ENCODE measurements around the gene CNTN2.

The CNTN2 gene

DNA sequence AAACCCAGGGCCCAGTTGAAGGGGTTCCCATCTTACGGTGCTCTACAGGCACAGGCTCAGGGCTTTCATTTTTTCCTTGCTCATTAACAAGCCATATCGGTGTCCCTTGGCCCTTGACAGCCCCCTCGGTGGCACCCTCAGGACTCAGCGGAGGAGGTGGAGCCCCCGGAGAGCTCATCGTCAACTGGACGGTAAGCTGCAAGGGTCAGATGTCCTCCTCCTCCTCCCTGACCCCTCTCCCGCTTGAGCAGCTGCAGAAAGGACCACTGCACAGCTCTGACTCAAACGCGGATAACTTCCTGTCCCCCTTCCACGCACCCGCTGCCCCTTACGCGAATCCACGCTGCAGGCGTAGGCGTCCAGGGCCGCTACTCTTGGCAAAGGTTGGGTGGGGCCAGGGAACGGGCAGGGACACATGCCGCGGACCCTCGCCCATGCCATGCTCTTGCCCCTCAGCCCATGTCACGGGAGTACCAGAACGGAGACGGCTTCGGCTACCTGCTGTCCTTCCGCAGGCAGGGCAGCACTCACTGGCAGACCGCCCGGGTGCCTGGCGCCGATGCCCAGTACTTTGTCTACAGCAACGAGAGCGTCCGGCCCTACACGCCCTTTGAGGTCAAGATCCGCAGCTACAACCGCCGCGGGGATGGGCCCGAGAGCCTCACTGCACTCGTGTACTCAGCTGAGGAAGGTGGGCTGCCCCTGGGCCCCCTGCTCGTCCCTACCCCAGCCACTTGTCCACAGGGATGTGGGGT is 26.5 kb downstream of the CNTN2 start:
- H3K4me3 Mint-ChIP-seq: no peak overlapping the region
- H3K9me3 Mint-ChIP-seq (ENCODE audit: low read depth): no peaks in the 10 kb centered on the region
- H3K27ac Mint-ChIP-seq: no peak overlapping the region
- H3K36me3 Mint-ChIP-seq: no peaks in the 10 kb centered on the region
- no peaks in the 10 kb centered on the region for H3K27me3 Mint-ChIP-seq
- H3K4me1 Mint-ChIP-seq (ENCODE audit: low read depth): no peaks in the 10 kb centered on the region

DNA sequence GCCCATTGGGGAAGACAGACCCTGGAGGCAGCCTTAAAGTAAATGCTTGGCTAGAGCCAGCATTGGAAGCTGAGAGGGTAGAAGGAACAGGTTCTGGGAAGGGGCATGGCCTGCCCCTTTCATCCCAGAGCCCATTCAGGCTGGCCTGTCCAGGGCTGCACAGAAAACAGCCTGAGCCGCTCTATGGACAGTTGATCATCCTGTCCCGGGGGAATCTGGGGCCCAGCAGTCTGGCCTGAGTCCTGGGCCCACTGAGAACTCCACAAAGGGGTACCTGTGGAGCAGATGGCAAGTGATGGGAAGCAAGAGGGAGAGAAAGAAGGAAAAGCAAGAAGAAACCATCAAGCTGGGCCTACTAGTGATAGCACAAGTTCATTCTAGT is 28.0 kb downstream of the CNTN2 start:
- Mint-ChIP-seq H3K27ac (no peak overlapping the region), H3K36me3 (no peaks in the 10 kb centered on the region), H3K4me3 (no peak overlapping the region), H3K27me3 (no peaks in the 10 kb centered on the region), H3K9me3 (ENCODE audit: low read depth) (no peaks in the 10 kb centered on the region), H3K4me1 (ENCODE audit: low read depth) (no peaks in the 10 kb centered on the region)

DNA sequence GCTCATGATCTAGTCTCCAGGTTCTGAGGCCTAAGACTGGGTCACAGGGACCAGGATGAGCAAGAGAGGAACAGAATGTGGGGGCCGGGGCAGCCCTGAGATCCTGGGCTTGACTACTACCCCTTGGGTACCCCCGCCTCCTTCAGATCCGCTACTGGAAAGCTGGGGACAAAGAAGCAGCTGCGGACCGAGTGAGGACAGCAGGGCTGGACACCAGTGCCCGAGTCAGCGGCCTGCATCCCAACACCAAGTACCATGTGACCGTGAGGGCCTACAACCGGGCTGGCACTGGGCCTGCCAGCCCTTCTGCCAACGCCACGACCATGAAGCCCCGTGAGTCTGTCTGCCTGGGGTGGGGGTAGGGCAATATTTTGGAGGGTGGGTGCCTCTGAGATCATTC is 28.8 kb downstream of the CNTN2 start:
- Mint-ChIP-seq H3K27ac (no peak overlapping the region), H3K27me3 (no peaks in the 10 kb centered on the region), H3K9me3 (ENCODE audit: low read depth) (no peaks in the 10 kb centered on the region), H3K36me3 (no peaks in the 10 kb centered on the region), H3K4me3 (no peak overlapping the region), H3K4me1 (ENCODE audit: low read depth) (no peaks in the 10 kb centered on the region)

DNA sequence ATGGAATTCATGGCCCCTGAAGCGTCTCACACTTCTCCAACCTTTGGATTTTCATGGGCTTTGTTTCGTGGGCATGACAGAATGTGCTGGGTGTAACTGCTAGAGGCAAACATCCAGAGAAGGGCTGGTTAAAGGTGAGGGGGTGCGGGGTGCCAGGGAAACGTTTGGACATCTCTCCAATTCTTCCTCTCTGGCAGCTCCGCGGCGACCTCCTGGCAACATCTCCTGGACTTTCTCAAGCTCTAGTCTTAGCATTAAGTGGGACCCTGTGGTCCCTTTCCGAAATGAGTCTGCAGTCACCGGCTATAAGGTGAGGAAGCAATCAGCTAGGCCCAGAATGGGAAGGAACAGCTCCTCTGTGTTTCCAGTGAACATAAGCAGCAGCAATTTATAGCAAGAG is 29.3 kb downstream of the CNTN2 start:
- no peaks in the 10 kb centered on the region for H3K27me3 Mint-ChIP-seq
- no peaks in the 10 kb centered on the region for H3K4me1 Mint-ChIP-seq (ENCODE audit: low read depth)
- no peaks in the 10 kb centered on the region for H3K9me3 Mint-ChIP-seq (ENCODE audit: low read depth)
- no peak overlapping the region for H3K4me3 Mint-ChIP-seq
- H3K27ac Mint-ChIP-seq: no peak overlapping the region
- H3K36me3 Mint-ChIP-seq: no peaks in the 10 kb centered on the region

DNA sequence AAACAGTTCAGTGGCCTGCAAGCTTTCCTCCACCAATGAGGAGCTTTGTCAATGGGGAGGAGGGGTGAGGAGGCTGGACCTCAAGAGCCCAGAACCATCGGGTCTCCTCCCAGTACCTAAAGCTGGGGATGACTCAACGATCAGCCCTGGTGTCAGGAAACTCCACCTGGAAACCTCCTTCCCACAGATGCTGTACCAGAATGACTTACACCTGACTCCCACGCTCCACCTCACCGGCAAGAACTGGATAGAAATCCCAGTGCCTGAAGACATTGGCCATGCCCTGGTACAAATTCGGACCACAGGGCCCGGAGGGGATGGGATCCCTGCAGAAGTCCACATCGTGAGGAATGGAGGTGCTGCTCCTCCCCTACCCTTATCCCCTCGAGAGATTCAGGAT is 29.9 kb downstream of the CNTN2 start:
- Mint-ChIP-seq H3K9me3 (ENCODE audit: low read depth) (no peaks in the 10 kb centered on the region), H3K4me3 (no peak overlapping the region), H3K36me3 (no peaks in the 10 kb centered on the region), H3K27ac (no peak overlapping the region), H3K27me3 (no peaks in the 10 kb centered on the region), H3K4me1 (ENCODE audit: low read depth) (no peaks in the 10 kb centered on the region)

DNA sequence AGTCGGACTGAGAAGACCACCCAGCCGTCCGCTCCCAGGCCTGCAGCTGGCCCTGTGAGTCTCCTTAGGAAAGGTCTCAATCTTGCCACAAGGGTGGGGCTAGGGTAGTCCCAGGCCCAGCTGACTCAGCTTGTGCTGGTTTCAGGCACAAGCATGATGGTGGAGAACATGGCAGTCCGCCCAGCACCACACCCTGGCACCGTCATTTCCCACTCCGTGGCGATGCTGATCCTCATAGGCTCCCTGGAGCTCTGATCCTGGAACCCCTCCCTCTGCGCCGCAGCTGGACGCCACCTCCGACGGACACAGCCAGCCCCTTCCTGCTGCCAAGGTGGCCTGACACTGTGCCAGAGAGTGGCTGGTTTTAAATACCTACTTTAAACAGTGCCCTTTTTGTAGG is 30.5 kb downstream of the CNTN2 start:
- Mint-ChIP-seq H3K9me3 (ENCODE audit: low read depth) (no peaks in the 10 kb centered on the region), H3K36me3 (no peaks in the 10 kb centered on the region), H3K27me3 (no peaks in the 10 kb centered on the region), H3K4me3 (no peak overlapping the region), H3K27ac (no peak overlapping the region), H3K4me1 (ENCODE audit: low read depth) (no peaks in the 10 kb centered on the region)

DNA sequence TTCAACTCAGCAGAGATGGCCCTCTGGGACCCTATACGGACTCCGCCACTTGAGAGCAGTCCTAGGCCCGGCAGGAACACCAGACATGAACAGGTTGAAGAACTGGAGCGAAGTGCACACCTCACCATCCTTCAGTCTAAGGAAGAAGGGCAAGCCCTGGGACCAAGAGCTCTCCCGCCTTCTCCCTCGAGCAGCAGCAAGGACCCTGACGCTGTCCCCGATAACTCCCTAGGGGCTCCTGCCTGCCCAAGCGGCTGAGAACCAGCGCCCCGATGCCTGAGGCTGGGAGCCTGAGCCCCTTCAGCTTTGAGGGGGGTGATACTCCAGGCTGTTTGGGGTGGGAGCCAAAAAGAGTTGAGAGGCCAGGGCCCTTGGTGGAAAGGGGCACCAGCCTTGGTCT is 31.1 kb downstream of the CNTN2 start:
- H3K4me3 Mint-ChIP-seq: no peak overlapping the region
- H3K27me3 Mint-ChIP-seq: no peaks in the 10 kb centered on the region
- no peaks in the 10 kb centered on the region for H3K4me1 Mint-ChIP-seq (ENCODE audit: low read depth)
- no peaks in the 10 kb centered on the region for H3K9me3 Mint-ChIP-seq (ENCODE audit: low read depth)
- no peak overlapping the region for H3K27ac Mint-ChIP-seq
- no peaks in the 10 kb centered on the region for H3K36me3 Mint-ChIP-seq

DNA sequence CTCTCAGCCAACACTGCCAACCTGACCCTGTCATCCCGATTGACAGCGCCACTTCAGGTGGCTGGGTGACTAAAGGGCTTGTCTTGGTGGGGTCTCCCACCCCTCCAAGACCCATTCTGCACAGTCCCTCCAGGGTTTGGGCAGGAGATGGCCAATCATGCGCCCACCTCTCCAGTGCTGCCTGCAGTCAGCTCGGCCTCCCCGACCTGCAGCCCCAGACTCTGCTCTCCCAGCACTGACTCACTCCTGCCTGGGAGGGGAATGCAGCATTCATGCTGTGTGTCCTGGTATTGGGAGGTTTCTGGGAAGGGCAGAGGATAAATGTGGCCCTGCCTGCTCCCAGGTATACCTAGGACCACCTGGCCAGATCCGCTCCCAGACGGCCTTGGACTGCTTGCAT is 31.5 kb downstream of the CNTN2 start:
- Mint-ChIP-seq H3K4me3 (no peak overlapping the region), H3K36me3 (no peaks in the 10 kb centered on the region), H3K27ac (no peak overlapping the region), H3K4me1 (ENCODE audit: low read depth) (no peaks in the 10 kb centered on the region), H3K9me3 (ENCODE audit: low read depth) (no peaks in the 10 kb centered on the region), H3K27me3 (no peaks in the 10 kb centered on the region)

DNA sequence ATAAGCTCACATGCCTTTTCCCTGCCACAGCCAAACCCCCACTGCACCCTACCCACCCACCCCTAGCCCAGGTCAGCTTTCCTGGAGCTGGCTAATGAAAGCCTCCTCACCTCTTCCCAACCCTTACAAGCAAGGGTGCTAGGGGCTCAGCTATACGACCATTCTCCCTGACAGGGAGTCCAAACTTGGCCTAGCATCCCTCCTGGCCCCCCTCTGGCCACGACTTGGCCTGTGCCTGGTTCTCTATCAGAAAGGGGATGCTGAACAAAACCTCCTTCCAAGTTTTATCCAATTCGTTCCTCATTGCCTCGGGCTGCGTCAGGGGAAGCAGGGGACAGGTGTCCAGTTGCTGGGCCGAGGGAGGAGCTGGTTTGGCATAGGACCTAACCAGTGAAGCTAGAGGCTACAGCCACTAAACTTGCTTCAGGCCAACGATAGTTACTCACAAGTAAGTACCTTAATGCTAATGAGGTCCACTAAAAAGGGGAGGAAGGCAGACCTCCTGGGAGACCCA is 32.7 kb downstream of the CNTN2 start:
- Mint-ChIP-seq H3K4me1 (ENCODE audit: low read depth) (no peaks in the 10 kb centered on the region), H3K36me3 (no peaks in the 10 kb centered on the region), H3K27me3 (no peaks in the 10 kb centered on the region), H3K4me3 (no peak overlapping the region), H3K27ac (no peak overlapping the region), H3K9me3 (ENCODE audit: low read depth) (no peaks in the 10 kb centered on the region)

DNA sequence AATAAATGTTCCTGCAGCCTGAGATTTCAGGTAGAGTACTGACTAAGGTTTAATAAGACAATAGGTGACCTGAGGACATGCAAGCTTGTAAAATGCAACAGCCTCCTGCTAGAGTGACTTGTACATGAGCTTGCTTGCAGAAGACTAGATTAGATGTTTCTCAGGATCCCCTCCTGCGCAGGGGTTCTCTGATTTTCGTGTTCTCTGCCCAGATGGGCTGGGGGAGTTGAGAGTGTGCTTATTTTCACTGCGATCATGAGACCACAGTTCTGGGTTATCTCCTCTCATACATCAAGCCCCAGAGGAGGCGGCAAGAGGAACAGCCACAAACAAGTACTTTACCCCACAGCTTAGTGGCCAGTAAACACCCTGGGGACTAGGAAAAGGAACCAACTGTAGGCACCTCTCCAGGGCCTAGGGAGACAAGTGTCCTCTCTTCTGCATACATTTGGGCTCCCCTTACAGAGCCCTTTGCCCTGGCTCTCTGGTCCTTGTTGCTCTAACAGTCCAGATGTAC is 33.3 kb downstream of the CNTN2 start:
- Mint-ChIP-seq H3K27me3 (no peaks in the 10 kb centered on the region), H3K9me3 (ENCODE audit: low read depth) (no peaks in the 10 kb centered on the region), H3K36me3 (no peaks in the 10 kb centered on the region), H3K27ac (no peak overlapping the region), H3K4me3 (no peak overlapping the region), H3K4me1 (ENCODE audit: low read depth) (no peaks in the 10 kb centered on the region)

DNA sequence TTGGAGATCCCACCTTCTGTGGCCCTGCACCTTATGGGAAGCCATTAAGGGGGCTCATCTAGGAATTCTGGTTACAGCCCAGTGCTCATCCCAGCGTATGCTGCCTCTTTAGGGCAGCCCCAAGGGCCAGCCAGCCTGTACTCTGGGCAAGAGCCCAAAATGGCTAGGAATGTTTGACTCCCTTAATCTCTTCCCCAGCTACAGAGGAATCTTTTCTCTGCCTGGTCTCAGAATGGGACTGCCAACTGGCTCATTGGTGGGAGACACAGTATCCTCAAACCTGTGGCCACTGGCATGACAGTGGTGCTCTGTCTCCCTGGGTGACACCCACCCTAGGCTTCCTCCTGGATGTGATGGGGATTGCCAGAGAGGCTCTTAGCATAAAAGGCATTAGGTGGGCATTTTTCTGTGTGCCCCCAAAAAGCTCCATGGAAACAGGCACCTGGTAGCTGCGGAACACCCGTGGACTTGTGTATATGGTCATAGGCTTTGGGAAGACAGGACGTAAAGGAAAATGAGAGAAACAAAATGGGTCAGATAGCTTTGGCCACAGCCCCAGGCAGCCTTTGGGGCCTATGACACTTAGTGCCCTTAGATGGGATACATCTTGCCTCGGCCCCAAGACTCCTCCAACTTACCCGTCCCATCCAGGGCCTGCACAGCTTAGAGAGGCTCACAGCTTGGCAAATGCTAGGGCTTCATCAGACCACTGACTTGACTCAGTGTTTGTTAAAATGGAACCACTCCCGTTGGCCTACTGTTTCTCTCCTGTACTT is 34.3 kb downstream of the CNTN2 start:
- Mint-ChIP-seq H3K27ac (no peak overlapping the region), H3K4me3 (no peak overlapping the region), H3K36me3 (no peaks in the 10 kb centered on the region), H3K9me3 (ENCODE audit: low read depth) (no peaks in the 10 kb centered on the region), H3K27me3 (no peaks in the 10 kb centered on the region), H3K4me1 (ENCODE audit: low read depth) (no peaks in the 10 kb centered on the region)

DNA sequence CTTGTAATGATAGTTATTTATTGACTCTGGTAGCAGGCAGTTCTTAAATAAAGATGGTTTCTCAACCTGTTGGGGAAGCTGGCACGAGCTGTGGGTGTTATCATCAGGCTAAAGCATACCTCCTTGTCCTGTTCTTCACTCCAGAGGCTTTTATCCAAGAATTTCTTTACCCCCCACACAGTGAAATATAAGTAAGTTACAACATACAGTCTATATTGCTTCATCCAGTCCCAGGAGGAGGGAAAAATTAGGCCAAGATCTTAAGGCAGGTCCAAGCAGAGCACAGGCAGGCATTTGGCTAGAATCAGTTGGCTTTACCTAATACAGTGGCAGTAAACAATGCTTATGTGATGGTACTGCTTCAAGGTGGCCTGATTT is 34.9 kb downstream of the CNTN2 start:
- Mint-ChIP-seq H3K27ac (no peak overlapping the region), H3K4me1 (ENCODE audit: low read depth) (no peaks in the 10 kb centered on the region), H3K36me3 (peaks cover 1% of the 10 kb centered on the region), H3K4me3 (no peak overlapping the region), H3K9me3 (ENCODE audit: low read depth) (no peaks in the 10 kb centered on the region), H3K27me3 (no peaks in the 10 kb centered on the region)

DNA sequence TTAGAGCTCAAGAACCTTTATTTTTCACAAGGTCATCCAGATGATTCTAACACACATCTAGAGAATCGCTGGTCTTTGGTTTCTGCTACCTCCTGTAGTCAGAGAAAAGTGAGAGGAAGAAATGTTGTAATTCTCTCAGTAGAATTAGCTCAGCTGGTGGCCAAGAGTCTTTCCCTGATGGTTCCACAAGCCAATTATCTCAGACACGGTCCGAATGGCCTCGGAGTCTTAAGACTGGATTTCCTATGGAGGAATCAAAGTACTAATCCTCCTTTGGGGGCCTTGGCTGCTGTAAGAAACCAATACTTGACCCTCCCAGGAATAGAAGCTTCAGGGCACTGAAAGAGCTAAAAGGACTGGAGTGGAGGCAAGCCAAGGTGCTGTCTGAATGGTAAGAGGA is 39.4 kb downstream of the CNTN2 start:
- H3K27ac Mint-ChIP-seq: no peak overlapping the region
- H3K9me3 Mint-ChIP-seq (ENCODE audit: low read depth): no peaks in the 10 kb centered on the region
- no peaks in the 10 kb centered on the region for H3K4me1 Mint-ChIP-seq (ENCODE audit: low read depth)
- peaks cover 10% of the 10 kb centered on the region for H3K36me3 Mint-ChIP-seq
- H3K27me3 Mint-ChIP-seq: no peaks in the 10 kb centered on the region
- H3K4me3 Mint-ChIP-seq: no peak overlapping the region

DNA sequence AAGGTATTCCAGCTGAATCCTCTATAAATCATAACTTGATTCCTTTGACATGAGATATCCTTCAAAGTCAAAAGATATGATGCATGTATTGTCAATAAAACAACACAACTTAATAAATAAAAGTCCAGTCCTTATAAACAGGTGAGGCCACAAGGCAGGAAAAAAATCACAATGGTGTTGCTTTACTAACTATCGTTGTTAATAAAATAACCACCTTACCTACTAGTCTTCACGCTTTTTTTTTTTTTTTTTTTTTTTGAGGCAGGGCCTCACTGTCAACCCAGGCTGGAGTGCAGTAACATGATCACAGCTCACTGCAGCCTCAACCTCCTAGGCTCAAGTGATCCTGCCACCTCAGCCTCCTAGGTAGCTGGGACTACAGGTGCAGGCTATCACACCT is 41.3 kb downstream of the CNTN2 start, which contains the start of gene TMEM81:
TMEM81 (minus strand) TSS at position 101 of the 400 bp plus-strand sequence. CDS start 140 bp downstream, outside the sequence.
- H3K27ac Mint-ChIP-seq: no peak within 1 kb of the TSS

DNA sequence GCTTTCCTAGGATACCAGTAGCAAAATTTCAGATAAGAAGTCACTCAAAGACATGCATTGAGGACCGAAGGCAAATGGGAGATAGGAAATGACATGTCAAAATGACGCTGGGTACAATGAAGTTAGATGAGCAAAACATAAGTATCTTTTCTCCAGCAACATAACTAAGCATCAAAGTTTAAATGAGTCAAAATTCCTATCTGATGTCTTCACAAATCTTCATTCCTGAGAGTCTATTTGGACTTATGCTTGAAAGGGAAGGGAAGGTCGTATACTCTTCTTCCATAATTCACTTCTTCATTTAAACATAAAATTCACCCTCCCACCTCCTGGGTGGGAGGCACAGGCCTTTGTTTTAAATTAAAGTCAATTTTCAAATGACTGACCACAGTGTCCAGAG is 45.3 kb downstream of the CNTN2 start:
- Mint-ChIP-seq H3K9me3 (ENCODE audit: low read depth) (no peaks in the 10 kb centered on the region), H3K36me3 (peaks cover 15% of the 10 kb centered on the region), H3K27me3 (no peaks in the 10 kb centered on the region), H3K27ac (no peak overlapping the region), H3K4me3 (no peak overlapping the region), H3K4me1 (ENCODE audit: low read depth) (no peaks in the 10 kb centered on the region)

More for the DNA sequence above, 41.3 kb downstream of the CNTN2 start, which contains the start of gene TMEM81:
- no peaks in the 10 kb centered on the region for H3K27me3 Mint-ChIP-seq
- no peaks in the 10 kb centered on the region for H3K9me3 Mint-ChIP-seq (ENCODE audit: low read depth)
- H3K4me1 Mint-ChIP-seq (ENCODE audit: low read depth): no peaks in the 10 kb centered on the region
- no peak within 1 kb of the TSS for H3K4me3 Mint-ChIP-seq
- peaks cover 16% of the 10 kb centered on the region for H3K36me3 Mint-ChIP-seq

Data from activated naive CD8-positive, alpha-beta T cell (primary cell).